Measurements from ENCODE around the gene ARMH3.
A peak's percentile ranks its signal among the peaks of the same experiment; 100 is the strongest.

The ARMH3 gene

GRCh38 chr10:101892782-101893391 is 163.1 kb downstream of the ARMH3 start:
- DNase-seq, result no peak

- DNase-seq, result peak; percentile 4
Measured at GRCh38 chr10:101889256-101890210, 166.4 kb downstream of the ARMH3 start.

- no peak for DNase-seq
Measured at GRCh38 chr10:101888251-101888949, 167.6 kb downstream of the ARMH3 start.

- DNase-seq, result no peak
Measured at GRCh38 chr10:101887775-101888174, 168.2 kb downstream of the ARMH3 start.

DNA sequence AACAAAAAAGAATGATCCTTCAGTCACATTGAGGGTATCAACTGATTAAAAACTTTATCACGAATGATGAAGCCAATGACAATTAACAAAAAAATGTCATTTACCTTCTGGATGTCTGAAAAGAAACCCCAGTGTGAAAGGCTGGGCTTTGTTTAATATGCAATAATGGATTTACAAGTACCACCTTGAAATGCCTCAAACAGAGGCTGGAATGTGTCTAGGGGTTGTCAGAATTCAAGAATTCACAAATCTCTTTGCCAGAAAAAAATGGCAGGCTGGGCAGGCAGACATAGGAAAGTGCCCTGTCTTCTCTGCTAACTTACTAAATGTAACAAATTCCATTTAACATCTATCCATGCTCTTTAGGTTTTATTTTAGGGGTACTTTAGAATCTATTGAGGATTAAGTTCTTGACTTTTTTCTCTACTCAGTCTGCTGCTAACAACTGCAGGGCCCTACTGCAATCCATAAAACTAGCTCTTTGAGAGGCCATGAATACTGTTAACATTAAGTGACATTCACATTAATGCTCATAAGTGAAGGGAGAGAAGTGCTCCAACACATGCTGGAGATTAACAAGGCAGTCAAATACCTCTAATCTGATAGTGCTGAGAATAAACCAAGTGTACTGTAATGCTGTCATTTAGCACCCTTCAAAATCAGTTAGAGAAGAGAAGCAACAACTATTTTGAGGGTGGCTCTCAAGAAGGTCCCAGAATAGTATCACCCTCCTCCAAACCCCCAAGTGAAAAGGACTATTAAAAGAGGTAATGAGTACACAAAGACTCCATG is 169.3 kb downstream of the ARMH3 start:
- DNase-seq, result no peak

- DNase-seq, result no peak
Measured at GRCh38 chr10:101881036-101881774, 174.8 kb downstream of the ARMH3 start.

DNA sequence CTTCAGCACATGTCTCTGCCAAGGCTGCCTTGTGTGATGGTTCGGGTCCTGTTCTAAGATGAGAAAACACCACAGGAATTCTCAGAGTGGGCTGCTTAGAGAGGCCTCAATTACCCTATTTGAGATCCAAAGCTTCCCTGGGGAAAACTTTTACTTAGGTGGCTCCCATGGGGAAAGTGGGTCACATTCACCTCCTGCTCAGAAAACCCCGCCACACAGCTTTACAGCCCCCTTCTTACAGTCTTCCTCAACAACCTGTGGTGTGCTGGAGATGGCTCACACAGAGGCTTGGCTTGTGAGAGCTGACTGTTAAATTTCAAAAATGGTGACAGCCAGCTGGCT is 175.8 kb downstream of the ARMH3 start:
- no peak for DNase-seq

DNA sequence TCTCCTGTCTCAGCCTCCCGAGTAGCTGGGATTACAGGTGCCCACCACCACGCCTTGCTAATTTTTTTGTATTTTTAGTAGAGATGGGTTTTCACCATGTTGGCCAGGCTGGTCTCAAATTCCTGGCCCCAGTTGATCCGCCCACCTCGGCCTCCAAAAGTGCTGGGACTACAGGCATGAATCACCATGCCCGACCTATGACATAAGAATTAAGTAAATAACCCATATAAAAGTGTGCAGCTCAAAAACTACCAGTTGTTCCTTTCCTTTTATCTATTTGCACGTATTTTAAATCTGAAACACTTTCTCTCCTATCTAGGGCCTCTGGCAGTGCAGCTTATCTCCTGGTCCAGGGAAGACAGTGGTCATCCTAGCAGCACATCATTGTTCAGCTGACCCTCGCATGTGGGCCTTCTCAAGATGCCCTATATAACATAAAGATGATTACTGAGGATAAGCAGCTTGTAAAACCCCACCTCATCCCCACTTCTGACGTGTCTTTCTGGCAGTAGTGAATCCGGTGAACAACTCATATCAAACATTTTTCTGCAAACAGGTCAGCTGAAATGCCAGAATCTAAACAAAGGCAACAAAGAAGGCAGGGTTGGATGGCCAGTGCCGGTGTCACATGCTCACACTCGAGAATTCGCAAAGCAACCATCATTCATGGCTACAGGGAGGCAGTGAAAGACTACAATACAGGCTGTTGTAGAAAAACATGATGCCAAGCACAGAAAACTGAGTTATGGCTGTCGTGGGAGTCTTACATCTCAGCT is 176.3 kb downstream of the ARMH3 start:
- no peak for DNase-seq

DNA sequence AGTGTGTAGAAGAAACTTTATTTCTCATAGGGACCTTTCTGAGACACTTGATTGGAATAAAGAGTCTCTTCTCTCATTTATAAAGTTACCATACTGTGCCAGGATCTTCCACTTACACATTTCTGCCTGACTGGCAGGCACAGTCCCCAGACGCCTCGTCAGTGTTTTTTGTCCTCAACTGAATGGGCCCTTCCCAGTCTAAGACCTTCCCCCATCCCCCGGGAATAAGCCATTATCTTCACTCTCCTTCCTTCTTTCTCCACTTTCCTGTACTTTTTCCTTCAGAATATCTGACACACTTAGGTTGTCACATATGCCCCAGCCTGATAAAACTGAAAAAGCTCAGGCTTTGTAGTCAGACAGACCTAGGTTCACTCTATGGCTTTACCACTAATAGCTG is 177.1 kb downstream of the ARMH3 start:
- no peak for DNase-seq

DNA sequence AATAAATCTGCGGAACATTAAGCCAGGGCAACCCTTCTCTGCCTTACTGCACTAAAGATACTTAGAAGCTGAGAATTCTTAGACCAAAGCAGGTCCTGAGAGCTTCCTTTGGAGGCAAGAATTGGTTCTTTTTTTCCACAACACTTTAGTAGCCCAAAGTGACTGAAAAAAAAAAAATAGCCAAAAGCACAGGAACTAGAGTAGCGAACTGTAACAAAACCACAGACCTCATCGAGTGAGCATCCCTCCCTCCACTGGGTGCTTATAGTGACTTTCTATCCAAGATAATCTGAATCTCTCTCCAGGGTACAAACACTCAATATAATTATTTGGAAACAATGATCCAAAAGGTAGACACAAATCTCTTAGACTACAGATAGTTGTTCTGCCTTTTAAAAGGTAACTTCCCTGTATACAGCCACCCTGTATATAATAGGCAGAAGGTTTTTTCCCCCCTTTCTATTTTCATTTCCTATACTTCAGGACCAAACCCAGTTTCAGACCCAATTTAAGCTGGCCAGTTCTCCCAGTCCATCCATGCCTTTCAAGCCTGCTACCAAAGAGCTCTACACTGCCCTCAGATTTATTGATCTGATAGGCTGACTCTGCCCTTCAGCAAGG is 180.8 kb downstream of the ARMH3 start:
- DNase-seq, result no peak

DNA sequence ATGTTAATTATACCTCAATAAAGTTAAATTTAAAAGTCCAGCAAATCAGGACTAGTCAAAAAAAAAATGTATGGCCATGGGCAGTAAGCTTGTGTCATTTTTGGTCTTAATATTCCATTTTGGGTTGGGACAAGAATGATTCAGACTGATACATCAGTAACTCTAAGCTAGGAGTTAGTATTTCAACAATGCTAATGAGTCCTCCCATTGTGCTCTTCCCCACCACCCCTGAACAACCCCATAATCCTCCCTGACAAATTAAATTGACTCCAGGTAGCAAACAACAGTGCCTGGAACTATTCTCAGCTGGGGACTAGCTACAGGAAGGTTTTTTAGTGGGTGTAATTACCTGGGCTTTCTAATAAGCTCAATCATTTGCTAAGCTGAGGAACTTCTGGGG is 181.7 kb downstream of the ARMH3 start:
- DNase-seq, result no peak

DNA sequence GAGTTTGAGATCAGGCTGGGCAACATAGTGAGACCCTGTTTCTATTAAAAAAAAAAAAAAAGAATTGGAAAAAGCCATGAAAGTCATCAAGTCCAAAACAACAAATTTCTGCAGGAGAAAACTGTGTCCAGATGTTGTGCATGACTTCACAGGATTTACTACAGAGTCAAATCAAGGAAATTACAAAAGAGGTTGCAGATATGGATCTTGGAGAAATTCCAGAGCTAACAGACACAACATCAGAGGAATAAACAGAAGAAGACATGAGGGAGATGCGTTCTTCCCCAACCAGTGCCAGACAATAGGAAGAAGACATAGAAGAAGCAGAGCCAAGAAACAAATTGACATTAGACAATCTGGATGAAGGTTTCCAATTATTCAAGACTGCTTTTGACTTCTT is 188.0 kb downstream of the ARMH3 start:
- no peak for DNase-seq

GRCh38 chr10:101859530-101859929 is 196.4 kb downstream of the ARMH3 start:
- no peak for DNase-seq

GRCh38 chr10:101858723-101859500 is 197.1 kb downstream of the ARMH3 start:
- DNase-seq, result no peak

- DNase-seq, result no peak
Measured at GRCh38 chr10:101857802-101858476, 198.0 kb downstream of the ARMH3 start.

DNA sequence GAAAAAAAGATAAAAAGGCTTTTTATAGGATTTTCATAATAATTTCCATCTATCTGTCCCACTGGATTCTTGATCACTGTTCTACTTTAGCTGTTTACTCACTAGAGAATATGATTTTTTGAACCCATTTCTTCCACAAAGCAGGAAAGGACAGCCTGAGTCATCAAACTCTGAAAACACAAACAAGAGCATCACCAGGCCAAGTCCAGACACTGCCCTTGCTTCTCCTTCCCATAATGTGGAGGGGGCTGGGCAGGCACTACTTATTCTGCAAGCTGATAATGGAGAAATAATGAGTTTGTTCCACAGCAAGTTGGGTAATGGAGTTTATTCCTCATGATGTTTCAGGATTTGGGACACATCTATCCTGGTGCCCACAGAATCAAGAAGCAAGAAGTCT is 199.3 kb downstream of the ARMH3 start:
- DNase-seq, result no peak

DNA sequence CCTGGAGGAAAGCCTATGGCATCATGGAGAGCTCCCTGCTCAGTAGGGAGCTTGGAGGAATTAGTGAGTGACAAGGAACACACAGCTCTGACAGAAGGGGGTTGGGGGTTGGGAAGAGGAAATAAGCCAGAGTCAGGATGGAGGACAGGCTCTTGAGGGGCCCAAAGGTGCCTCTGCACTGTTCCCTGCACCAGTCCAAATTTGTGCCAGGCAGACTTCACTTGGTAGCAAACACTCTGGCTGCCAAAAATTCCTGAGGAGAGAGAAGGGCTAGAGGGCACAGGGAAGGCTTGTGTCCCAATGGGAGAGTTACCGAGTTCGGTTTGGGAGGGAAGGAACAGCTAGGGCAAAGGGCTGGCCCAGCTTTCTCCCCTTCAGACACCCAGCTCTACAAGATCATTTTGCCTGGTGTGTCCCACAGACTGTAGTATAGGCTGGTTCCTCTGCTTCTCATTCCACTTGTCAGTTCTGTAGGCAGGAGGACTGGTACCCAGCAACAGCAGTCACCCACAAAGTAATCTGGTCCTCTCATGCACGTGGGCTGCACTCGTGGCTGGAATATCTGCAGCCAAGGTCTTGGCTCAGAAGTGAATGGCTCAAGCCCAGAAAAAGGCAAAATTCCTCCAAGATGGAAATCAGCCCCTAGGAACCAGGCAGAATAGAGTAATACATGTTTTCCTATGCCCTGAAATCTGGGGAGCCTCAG is 204.4 kb downstream of the ARMH3 start:
- DNase-seq, result no peak

GRCh38 chr10:101850749-101851148 is 205.2 kb downstream of the ARMH3 start:
- no peak for DNase-seq

DNA sequence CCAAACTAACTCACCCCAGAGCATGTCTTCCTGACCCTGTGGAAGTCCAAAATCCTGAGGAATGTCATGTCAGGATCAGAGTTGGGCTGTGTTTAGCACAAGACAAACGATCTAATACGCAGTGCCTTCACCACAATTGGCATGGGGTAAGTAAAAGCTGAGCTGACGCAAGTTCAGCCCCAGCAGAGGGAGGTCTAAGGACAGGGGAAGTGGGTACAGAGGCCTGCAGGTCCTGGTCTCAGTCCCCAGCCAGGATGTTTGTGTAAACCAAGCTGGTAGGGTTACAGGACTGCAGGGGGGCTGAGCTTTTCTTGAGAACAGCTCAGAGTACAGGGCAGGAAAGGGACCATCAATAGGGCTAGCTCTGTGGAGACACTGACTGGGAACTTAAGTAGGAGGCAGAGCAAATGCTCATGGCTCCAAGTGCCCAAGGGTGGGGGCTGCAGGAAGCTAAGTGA is 207.1 kb downstream of the ARMH3 start:
- no peak for DNase-seq

All from GOT3 (cell line).